Stimulated activated CD4-positive, alpha-beta T cell treated with anti-CD3 and anti-CD28 coated beads, Interleukin-2, amount 100 ng/mL, for 24 hours (primary cell): Measurements from ENCODE around the gene CDK17.
"Not testable (repeated sequence)": the region's sequence is repeated elsewhere in the genome, so short reads cannot be mapped to it uniquely, and the experiment has no call there.

ENCODE experiments used
- DNase-seq, 2 donors: peaks; one replicate each; pipeline ENCODE4 v3.0.0-alpha.2; 2020

CDK17 gene

DNA sequence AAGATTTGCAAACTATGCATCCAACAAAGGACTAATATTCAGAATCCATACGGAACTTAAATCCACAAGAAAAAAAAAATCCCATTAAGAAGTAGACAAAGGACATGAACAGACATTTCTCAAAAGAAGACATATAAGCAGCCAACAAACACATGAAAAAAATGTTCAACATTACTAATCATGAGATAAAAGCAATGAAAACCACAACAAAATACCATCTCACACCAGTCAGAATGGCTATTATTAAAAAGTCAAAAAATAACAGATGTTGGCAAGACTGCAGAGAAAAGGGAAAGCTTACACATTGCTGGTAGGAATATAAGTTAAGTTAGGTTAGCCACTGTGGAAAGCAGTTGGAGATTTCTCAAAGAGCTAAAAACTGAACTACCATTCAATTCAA is 16.2 kb downstream of the CDK17 start:
- DNase-seq, result no peak

DNA sequence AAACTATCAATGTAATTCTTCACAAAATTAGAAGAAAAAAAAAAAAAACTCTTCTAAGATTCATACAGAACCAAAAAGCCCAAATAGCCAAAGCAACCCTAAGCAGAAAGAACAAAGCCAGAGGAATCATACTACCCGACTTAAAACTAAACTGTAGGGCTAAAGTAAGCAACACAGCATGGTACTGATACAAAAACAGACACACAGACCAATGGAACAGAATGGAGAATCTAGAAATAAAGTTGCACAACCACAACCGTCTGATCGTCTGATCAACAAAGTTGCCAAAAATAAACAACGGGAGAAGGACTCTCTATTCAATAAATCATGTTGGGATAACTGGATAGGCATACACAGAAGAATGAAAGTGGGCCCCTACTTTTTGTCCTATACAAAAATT is 16.9 kb downstream of the CDK17 start:
- DNase-seq, result no peak

DNA sequence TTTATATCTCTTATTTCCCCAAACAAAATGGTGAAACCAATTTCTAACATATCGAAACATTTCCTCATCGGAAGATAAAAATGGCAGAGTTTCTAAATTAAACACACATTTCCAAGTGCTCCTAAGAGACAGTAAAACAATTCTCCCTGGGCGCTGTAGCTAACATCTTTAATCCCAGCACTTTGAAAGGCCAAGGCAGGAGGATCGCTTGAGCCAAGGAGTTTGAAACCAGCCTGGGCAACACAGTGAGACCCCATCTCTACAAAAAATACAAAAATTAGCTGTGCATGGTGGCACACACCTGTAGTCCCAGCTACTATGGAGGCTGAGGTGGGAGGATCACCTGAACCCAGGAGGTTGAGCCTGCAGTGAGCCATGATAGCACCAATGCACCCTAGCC is 20.5 kb downstream of the CDK17 start:
- not testable (repeated sequence) for DNase-seq

DNA sequence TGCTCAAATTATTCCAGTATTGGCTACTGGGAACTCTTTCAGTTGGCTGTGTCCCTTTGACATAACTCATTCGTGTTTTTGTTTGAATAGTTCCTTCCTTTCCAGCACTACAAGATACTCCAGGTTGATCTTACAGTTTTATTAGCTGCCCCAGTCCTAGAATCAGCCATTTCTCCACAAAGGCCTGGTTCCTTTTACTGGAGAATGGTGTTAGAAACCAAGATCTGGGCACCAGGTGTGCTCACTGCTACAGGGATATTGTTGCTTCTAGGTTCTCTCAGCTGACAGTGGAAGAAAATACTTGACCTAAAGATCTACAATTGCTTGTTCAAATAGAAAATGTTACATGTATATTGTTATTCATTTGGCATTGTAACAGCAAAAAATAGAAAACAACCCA is 21.9 kb downstream of the CDK17 start:
- no peak for DNase-seq

DNA sequence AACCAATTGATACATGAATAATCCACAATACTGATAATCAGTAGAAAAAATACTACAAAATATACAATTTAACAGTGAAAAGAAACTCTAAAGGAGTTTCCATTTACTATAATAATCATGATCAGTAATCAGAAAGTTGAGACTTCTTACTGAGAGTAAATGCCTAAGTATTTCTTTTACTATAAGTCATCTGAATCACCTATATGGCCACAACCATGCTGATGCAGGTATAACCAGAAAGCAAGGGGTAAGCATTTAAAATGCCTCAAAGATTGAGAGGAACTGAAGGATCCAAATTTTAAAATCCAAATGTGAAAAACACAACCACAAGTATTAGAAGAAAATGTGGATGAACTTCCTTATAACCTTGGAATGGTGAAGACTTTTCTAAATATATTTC is 23.4 kb downstream of the CDK17 start:
- no peak for DNase-seq

DNA sequence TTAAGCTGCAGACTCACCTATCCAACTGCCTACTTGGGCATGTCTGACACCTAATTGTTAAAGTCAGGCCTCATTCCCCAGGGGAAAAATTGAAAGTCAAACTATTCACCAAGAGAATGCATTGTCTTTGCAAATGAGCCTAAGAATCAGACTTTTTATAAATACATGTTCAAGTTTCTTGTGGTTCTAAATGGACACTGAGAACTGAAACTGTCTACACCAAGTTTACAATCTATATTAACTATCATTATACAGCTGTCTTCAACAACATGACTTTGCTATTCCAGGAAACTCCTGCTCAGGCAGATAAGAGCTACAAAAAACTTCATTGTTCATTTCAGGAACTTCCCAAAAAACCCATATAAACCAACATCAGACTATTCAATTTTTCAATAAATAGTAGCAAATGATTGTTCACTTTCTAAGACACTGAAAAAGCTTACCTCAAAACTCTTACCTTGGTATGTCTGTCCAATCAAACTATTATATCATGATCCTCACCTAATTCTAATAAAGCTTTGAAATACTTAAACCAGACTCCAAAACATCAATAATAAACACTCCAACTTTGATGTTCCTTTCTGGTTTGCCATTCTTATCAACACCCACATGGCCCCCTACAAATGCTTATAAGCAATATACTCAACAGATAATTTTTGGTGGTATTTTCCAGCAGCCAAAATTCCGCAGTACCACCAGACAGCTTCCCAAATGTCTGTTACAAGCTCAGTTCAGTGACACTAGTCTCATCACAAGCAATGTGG is 24.2 kb downstream of the CDK17 start:
- DNase-seq, result no peak

DNA sequence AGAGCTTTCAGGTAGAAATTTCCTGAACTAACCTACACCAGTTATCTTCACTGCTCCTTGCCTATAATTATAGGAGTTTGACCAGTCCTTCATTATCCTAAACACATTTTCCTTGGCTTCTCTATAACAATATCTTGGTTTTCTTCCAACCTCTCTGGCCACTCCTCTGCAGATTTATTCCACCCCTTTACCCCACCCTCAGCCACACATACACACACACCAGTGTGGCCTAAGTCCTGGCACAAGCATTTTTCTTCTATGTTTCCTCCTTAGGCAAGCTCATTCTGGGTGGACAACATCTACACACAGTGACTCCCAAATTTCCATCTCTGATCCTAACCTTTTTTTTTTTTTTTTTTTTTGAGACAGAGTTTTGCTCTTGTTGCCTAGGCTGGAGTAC is 25.1 kb downstream of the CDK17 start:
- no peak for DNase-seq

DNA sequence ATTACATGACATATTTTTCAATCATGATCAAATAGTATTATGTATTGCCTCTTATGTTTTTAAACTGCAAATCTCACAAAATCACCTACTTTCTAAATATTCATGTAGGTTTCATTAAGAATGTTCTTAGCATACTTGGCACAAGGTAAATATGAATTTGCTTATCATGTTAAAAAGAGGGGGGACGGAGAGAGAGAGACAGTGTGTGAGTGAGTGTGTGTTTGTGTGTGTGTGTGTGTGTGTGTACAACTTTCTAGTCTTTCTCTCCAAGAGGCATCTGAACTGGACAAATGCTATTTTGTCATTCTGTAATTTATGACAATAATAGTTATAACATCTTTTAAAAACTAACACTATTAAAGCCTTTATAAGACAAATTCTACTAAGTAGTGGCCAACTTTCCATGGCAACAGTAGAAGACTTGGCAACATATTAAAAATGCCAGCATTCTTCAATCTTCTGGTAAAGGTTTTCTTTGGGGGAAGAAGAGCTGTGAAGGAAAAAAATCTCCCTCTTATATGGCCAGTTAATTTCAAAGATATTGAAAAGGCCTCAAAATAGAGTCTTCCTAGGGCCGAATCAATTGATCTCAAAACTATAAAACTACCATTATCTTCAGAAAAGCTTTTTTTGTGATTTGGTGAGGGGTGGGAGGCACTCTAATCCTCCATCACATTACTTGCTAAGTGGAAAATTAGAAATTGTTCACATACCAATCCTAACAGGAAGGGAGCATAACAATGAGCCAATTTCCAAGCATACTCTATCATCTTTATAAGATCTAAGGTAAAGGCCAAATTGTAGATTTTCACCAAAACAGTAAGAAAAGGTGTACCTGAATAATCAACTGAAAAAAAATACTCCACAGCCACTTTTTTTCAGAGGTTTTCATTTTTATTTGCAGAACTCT is 28.2 kb downstream of the CDK17 start:
- DNase-seq, result no peak

DNA sequence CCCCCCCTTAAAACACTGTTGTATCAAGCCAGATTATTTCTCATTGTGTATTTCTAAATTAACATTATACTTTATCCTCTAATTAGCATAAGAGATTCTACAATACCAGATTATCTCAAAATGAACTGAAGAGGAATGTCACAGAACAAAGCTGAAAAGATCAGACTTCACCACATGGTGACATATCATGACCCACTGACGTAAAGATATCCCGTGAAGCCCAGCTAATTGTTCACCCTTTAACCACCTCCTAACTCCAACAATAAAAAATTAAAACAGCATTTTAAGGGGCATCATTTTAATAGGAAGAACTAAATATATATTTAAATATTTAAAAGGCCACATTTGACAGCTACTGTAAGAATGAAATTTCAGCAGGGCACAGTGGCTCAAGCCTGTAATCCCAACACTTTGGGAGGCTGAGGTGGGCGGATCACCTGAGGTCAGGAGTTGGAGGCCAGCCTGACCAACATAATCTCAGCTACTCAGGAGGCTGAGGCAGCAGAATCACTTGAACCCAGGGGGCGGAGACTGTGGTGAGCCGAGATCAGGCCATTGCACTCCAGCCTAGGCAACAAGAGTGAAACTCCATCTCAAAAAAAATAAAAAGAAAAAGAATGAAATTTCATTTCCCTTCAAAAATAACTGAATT is 29.0 kb downstream of the CDK17 start:
- DNase-seq, result no peak

DNA sequence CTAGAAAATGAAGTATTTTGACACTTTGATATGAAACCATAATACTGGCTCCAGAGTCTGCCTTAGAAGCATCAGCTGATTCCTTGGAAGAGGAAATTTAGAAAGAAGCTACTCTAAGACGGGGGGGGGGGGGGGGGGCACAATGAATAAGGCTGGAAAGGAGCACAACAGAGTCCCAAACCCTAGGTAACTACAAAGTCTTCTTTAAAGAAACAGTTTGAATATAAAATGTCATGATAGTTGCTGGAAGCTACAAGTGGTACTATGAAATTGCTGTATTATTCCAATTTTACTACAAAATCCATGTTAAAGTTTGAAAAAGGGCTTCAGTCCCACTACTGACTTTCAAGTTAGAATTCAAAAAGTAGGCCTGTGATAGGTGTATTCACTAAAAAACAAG is 31.6 kb downstream of the CDK17 start:
- no peak for DNase-seq

DNA sequence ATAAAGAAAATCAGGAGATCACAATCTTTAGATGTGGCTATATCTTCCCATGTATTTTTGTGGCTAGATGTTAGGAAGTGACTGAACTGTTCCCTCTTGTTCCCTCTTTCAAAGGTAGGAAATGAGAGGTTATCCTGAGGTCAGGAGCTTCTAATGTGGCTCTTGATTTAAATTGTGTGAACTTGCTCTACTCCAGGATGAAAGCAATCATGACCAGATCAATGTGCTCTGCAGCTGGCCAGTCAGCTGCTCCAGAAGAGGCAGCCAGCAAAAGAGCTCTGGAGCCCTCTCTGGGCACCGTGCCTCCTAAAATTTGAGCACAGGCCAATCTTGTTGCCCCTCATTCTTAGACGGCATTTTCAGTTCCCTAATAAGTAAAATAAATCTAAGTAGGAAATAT is 32.0 kb downstream of the CDK17 start:
- no peak for DNase-seq

DNA sequence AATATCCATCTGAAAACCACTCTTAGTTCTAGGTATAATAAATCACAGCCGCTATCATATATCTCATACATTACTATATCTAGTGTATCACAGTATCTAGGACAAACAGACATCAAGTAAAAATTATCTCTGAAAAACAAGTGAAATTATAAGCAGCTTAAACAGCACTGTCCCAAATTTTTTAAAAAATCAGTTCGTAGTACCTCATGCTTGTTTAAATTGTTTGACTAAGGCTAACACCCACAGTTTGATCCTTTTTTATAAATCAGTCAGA is 33.9 kb downstream of the CDK17 start:
- no peak for DNase-seq

DNA sequence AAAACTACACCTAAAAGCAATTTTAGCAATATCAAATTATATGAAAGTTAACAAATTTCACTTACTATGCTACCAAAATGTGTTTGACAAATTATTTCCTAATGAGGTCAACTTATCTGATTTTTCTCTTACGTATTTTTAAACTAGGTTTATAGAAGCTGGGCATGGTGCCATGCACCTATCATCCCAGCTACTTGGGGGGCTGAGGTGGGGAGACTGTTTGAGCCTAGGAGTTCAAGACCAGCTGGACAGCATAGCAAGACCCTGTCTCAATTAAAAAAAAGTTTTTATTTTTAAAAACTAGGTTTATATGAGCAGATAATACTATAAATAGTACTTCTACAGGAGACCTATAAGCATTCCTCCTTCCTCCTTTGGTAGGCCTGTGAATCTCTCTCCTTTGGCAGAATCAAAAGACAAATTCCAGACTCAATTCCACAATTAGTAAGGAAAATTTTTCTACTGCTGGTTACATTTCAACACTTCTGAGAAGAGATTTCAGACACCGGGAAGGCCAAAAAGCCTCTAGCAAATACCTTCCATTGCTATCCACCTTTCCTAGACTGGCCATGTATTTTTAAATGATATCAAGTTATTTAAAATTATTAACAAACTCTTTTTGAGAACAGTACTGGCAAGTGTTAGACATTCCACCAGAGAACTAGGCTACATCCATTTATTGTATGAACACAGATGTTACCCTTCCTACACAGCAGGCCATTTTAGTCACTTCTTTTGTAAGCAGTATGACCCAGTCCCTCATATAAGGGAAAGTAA is 34.4 kb downstream of the CDK17 start:
- no peak for DNase-seq

DNA sequence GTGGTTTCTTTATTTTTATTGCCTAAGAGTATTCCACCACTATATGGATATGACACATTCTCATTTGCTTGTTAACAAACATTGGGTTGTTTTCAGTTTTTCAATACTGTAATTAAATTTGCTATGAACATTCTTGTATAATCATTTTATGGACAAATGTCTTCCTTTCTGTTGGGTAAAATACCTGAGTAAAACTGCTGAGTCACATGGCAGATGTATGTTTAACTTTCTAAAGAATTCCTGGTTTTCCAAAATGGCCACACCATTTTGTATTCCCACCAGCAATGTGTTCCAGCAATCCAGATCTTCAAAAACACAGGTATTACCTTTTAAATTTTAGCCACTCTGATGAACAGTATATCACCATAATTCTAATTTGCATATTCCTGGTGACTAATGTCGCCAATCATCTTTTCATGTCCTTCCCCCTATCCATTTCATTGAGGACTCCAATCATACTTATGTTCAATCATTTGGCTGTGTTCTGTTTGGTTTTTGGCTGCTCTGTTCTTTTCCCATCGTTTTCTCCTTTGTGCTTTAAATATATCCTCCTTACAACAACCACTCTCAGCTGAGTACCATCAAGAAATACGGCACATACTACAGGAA is 36.0 kb downstream of the CDK17 start:
- DNase-seq, result no peak

DNA sequence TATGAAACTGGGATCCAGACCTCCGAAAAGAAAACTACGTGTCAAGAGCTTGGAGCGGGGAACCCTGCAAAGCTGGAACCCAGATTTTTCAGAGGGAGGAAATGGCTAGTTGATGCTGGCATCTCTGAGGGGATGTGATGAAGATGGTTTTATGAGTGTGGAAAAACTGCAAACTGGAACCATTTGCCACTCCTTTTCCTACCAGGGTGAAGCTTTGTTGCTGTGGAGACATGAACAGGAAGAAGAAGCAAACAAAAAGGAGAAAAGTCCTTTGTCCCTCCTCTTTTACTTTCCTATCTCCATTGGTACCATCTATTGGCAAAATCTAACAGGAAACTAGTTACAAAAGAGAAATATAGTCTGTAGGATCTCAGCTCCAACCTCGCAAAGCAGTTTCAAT is 39.2 kb downstream of the CDK17 start:
- no peak for DNase-seq

DNA sequence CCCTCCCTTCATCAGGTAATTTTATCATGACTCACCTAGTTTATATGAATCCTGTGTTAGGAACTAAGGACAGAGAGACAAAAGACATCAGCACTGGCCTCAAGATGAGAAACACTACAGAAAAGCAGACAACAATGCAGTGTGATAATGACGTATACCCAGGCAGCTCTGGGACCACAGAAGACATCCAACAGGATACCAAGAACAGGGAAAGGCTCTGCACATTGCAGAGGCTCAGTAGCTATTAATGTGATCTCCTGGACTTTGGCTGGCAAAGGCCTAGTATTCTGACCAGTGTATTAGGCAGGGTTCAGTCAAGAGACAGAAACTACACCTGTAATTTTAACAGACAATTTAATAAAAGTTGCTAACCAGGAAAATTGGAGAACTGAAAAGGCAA is 39.7 kb downstream of the CDK17 start:
- DNase-seq, result no peak

DNA sequence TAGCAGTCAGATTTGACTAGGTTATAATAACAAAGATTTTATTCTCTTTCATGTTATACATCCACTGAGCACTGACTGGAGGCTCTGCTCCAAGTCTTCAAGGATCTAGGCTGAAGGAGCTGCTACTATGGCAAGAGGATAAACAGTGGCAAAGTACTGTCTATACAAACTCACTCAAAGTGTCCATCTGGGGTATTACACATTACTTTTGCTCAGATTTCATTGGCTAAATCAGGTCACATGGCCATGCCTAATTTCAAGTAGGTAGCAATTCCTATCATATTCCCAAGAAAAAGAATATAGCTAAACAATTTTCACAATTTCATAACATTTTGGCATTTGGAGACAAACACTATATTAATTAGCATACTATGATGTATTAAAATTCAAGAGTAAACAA is 40.9 kb downstream of the CDK17 start:
- DNase-seq, result no peak

DNA sequence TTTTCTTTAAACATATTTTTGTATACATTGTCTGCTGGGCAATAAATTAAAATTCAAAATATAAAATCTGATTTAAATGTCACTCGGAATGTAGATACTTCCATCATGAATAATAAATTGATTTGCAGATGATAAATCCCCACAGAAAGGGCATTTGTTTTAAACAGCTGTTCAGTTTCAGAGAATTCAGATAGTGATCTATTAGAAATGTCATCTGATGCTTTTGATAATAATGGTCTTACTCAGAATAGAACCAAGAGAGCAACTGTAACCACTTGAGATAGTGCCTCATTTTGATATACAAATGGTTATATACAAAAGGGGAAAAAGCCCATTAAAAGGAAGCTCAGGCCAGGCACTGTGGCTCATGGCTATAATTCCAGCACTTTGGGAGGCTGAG is 43.4 kb downstream of the CDK17 start:
- DNase-seq, result no peak

DNA sequence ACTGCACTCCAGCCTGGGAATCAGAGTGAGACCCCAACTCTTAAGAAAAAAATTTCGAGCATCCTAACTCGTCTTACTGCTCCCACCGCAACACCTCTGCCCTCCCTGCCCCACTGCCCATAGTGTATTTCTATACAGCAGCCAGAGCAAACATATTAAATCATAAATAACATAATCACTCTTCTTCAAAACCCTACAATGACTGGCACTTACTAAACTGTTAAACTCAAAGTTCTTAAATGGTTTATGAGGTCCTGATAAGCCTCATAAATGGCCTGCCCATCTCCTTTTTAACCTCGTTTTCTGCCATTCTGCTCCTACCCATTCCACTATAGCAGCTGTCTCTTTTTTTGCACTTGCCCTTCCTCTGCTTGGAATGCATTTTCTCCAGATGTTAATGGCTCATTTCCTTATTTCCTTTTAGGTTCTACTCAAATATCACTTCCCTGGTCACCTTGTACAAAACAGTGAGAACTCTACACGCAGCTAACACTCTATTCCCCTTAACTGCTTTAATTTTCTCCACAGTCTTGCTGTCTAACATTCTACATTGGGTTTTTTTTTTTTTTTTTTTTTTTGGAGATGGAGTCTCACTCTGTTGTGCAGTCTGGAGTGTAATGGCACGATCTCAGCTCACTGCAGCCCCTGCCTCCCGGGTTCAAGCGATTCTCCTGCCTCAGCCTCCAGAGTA is 45.2 kb downstream of the CDK17 start:
- no peak for DNase-seq

DNA sequence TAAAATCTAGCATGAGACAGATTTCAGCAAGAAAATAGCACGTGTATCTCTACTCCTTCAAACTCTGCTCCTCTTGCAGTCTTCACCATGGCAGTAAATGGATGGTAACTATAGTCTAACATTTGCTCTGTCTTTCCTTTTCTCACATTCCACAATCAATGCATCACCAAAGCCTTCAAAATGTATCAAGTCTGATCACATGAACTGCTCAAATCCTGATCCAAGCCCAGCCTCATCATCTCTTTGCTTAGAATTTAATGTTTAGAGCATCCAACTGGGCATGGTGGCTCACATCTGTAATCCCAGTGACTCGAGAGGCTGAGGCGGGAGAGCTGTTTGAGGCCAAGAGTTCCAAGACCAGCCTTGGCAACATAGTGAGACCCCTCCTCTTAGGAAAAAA is 45.9 kb downstream of the CDK17 start:
- no peak for DNase-seq

DNA sequence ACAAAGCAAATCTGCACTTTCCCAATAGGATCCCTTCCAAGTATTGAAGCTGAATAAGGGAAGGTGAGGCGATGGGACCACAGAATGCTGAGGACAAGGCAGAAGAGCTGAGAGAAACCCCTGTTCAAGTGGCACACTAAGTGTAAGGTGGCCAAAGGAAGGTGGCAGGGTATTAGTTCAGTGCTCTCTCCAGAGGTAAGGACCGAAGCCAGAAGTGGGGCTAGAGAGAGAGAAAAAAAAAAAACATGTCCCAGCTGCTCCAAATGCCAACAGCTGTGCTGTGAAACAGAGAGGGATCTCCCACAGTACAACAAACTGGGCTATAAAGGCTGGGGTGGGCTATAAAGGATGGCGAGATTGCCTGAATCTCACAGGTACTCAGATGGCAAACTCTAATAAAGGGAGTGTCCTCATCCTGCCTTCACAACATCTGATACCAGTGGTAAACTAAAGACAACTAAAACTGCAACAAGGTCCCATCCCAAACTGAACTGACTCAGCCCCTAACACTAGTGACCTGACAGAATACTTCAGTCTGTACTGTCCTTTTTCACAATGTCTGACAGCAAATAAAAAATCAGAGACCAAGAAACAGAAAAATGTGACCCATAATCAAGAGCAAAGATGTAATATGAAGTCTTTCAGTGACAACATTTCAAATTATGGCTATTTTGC is 47.9 kb downstream of the CDK17 start:
- no peak for DNase-seq

DNA sequence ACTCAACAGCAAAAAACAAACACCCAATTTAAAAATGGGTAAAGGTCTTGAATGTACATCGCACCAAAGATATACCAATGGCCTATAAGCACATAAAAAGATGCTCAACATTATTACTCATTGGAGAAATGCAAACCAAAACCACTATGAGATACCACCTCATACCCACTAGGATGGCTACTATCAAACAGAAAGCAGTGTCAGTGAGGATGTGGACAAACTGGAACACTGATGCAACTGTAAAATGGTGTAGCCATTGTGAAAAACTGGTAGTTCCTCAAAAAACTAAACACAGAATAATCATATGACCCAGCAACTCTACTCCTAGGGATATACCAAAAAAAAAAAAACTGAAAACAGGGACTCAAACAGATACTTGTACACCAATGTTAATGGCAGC is 49.3 kb downstream of the CDK17 start:
- no peak for DNase-seq
